Loucy (cell line): Measurements from ENCODE around the gene NEK6.

ENCODE experiments used
- H2AFZ ChIP-seq: fragments of 200-600 bp; sonication (generic); 2 replicates; pipeline ENCODE4 v1.6.0; 2016; ENCODE audit warnings: antibody characterized with exemption, mild to moderate bottlenecking, low read length, moderate library complexity
- H3F3A ChIP-seq: fragments of 200-600 bp; 2 replicates; pipeline ENCODE4 v1.6.0; 2016; ENCODE audit warnings: antibody characterized with exemption, low read depth, mild to moderate bottlenecking
- H3K27me3 ChIP-seq: fragments of 200-600 bp; sonication (generic); 2 replicates; pipeline ENCODE4 v1.6.1; 2014; ENCODE audit warnings: low read length, mild to moderate bottlenecking; ENCODE audit not compliant: insufficient read depth, poor library complexity, severe bottlenecking
- H3K36me3 ChIP-seq: fragments of 200-600 bp; sonication (generic); 2 replicates; pipeline ENCODE4 v1.6.1; 2016; ENCODE audit warnings: low read length; ENCODE audit not compliant: insufficient read depth
- H3K4me1 ChIP-seq: fragments of 200-600 bp; sonication (generic); 2 replicates; pipeline ENCODE4 v1.5.1; 2014; ENCODE audit warnings: low read length, mild to moderate bottlenecking; ENCODE audit not compliant: insufficient read depth, poor library complexity, severe bottlenecking
- H3K4me2 ChIP-seq: fragments of 200-600 bp; sonication (generic); 2 replicates; pipeline ENCODE4 v1.6.0; 2014; ENCODE audit warnings: antibody characterized with exemption, low read length, low read depth, mild to moderate bottlenecking; ENCODE audit not compliant: poor library complexity, severe bottlenecking
- H3K4me3 ChIP-seq: fragments of 200-600 bp; sonication (generic); 2 replicates; pipeline ENCODE4 v1.5.1; 2014; ENCODE audit warnings: low read length, mild to moderate bottlenecking, mixed read lengths; ENCODE audit not compliant: poor library complexity, severe bottlenecking
- H3K79me2 ChIP-seq: fragments of 200-600 bp; sonication (generic); 2 replicates; pipeline ENCODE4 v1.6.1; 2014; ENCODE audit warnings: low read length; ENCODE audit not compliant: insufficient read depth
- H3K9ac ChIP-seq: fragments of 200-600 bp; sonication (generic); 2 replicates; pipeline ENCODE4 v1.6.0; 2014; ENCODE audit warnings: mild to moderate bottlenecking, low read depth, low read length, moderate library complexity; ENCODE audit not compliant: poor library complexity, severe bottlenecking
- H3K9me2 ChIP-seq: fragments of 200-600 bp; sonication (generic); replicated peaks from 2 replicates; pipeline ENCODE4 v1.6.1; 2016; ENCODE audit warnings: low read depth, low read length, mixed read lengths
- H3K9me3 ChIP-seq: fragments of 200-600 bp; sonication (generic); 2 replicates; pipeline ENCODE4 v1.6.1; 2014; ENCODE audit warnings: mild to moderate bottlenecking, antibody characterized with exemption, low read length, low read depth; ENCODE audit not compliant: insufficient read depth
- H4K20me1 ChIP-seq: fragments of 200-600 bp; sonication (generic); 2 replicates; pipeline ENCODE4 v1.6.0; 2014; ENCODE audit warnings: antibody characterized with exemption, low read length, mild to moderate bottlenecking; ENCODE audit not compliant: insufficient read depth, poor library complexity, severe bottlenecking
- EZH2phosphoT487 ChIP-seq: fragments of 200-600 bp; IDR thresholded peaks from 2 replicates; pipeline ENCODE4 v1.6.1; 2018; ENCODE audit warnings: antibody characterized with exemption, mild to moderate bottlenecking, moderate library complexity, borderline replicate concordance
- TF ChIP-seq, protein P1 (sequence below): fragments of 200-600 bp; sonication (generic); conservative IDR thresholded peaks from 2 replicates; pipeline ENCODE4 v1.5.1; 2014; ENCODE audit warnings: mild to moderate bottlenecking, antibody characterized with exemption, low read length

Gene NEK6

DNA sequence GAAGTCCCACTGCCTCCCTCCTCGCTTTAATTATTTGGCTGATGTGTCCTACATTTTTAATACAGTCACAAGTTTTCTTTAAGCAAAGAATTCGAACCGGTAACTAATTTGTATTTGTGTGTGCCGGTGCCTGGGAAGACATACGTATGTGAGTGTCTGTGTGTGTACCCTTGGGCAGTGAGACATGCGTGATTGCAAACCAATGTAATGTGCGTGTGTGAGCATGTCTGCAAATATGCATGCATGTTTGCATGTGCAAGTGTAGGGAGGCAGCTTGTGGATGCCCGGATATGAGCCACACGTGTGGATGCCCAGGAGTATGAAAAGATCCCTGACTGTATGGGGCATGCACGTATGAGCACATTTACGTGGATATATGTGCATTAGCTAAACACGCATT is 44.4 kb upstream of the NEK6 start:
- Histone ChIP-seq H3K4me3 (no peak overlapping the region), H3K36me3 (no peaks in the 10 kb centered on the region), H3K4me1 (peaks cover 73% of the 10 kb centered on the region), H3F3A (0 out of 2 replicates have a peak, but pooled peaks cover 4% of the 10 kb centered on the region), H3K79me2 (no peaks in the 10 kb centered on the region), H3K9me2 (no peaks in the 10 kb centered on the region), H3K9ac (peak overlapping the region; percentile 81), H3K27me3 (no peaks in the 10 kb centered on the region), H3K9me3 (no peaks in the 10 kb centered on the region), H4K20me1 (no peaks in the 10 kb centered on the region), H3K4me2 (no peak overlapping the region), H2AFZ (no peak overlapping the region)
- TF ChIP-seq, protein P1, sequence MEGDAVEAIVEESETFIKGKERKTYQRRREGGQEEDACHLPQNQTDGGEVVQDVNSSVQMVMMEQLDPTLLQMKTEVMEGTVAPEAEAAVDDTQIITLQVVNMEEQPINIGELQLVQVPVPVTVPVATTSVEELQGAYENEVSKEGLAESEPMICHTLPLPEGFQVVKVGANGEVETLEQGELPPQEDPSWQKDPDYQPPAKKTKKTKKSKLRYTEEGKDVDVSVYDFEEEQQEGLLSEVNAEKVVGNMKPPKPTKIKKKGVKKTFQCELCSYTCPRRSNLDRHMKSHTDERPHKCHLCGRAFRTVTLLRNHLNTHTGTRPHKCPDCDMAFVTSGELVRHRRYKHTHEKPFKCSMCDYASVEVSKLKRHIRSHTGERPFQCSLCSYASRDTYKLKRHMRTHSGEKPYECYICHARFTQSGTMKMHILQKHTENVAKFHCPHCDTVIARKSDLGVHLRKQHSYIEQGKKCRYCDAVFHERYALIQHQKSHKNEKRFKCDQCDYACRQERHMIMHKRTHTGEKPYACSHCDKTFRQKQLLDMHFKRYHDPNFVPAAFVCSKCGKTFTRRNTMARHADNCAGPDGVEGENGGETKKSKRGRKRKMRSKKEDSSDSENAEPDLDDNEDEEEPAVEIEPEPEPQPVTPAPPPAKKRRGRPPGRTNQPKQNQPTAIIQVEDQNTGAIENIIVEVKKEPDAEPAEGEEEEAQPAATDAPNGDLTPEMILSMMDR: no peak
- TF ChIP-seq EZH2phosphoT487: no peak

DNA sequence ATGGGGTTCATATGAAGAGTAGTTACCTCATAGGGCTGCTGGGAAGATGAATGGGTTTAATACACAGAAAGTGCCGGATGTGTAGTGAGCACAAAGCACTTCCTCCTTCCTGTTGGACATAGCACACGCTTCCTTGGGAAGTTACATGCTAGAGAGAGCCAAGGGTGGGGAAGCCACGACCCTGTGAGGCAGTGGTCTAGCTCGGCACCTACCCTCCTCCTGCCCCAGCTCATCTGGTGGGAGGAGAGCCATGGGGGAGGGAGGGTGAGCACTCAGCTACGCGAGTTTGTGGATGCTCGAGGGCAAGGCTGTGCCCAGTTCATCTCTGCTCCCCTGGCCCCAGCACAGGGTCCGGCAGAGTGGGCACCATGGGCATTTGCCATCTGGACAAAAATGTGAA is 43.6 kb upstream of the NEK6 start:
- Histone ChIP-seq H3K9me2 (no peaks in the 10 kb centered on the region), H3K36me3 (no peaks in the 10 kb centered on the region), H3K27me3 (no peaks in the 10 kb centered on the region), H3K4me1 (peaks cover 73% of the 10 kb centered on the region), H3K9ac (peak overlapping the region; percentile 81), H3K79me2 (no peaks in the 10 kb centered on the region), H3K9me3 (no peaks in the 10 kb centered on the region), H2AFZ (0 out of 2 replicates have a peak overlapping the region, but pooled peaks have one; percentile 22), H3K4me2 (no peak overlapping the region), H3K4me3 (no peak overlapping the region), H3F3A (no peaks in the 10 kb centered on the region), H4K20me1 (no peaks in the 10 kb centered on the region)
- TF ChIP-seq, protein P1: no peak
- TF ChIP-seq EZH2phosphoT487: no peak

DNA sequence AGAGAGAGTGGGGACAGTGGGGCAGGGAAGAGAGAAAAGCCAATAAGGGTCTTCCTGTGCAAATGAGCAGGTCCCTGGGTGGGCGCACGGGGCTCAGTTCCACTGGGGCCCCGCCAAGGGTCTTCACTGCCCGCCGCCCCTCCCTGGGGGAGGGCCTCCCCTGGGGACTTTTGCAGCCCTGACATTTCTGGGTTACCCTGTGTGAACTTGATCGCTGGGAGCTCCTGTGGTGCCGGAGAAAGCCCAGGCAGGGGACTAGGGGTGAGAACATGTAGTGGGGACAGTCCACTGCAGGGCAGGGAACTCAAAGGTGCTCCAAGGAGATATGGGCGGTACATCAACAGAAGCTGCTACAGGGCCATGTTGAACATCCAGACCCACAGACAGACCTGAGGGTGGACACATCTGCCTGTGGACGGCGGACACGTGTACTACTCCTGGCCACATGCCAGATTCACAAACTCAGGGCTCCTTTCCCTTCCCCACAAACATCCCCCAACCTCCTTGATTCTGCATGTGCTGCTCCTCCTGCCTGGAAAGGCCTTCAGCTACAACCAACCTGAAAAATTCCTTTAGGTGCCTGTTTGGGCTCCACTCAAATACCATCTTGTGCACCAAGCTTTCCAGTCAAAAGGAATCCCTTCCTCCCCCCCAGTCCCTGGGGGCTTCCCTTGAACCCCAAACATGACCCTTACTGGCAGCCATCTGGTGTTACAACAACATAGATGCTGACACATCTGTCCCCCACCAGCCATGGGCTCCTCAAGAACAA is 43.0 kb upstream of the NEK6 start:
- H2AFZ ChIP-seq: 0 out of 2 replicates have a peak overlapping the region, but pooled peaks have one; percentile 22
- no peaks in the 10 kb centered on the region for H4K20me1 ChIP-seq
- no peaks in the 10 kb centered on the region for H3K9me2 ChIP-seq
- H3K4me3 ChIP-seq: no peak overlapping the region
- H3K4me2 ChIP-seq: peak overlapping the region; percentile 75
- H3K79me2 ChIP-seq: no peaks in the 10 kb centered on the region
- H3F3A ChIP-seq: no peaks in the 10 kb centered on the region
- H3K27me3 ChIP-seq: no peaks in the 10 kb centered on the region
- no peaks in the 10 kb centered on the region for H3K36me3 ChIP-seq
- H3K9ac ChIP-seq: peak overlapping the region; percentile 81
- TF ChIP-seq, protein P1: no peak
- TF ChIP-seq EZH2phosphoT487: no peak
- H3K4me1 ChIP-seq: peaks cover 70% of the 10 kb centered on the region
- no peaks in the 10 kb centered on the region for H3K9me3 ChIP-seq
